Stimulated activated CD4-positive, alpha-beta T cell treated with anti-CD3 and anti-CD28 coated beads, Interleukin-1b, Interleukin-23, amount 100 ng/mL, for 24 hours (primary cell): ENCODE results near the gene PLCB1.

Source experiments
- DNase-seq, 4 experiments: peaks; one replicate each; pipeline ENCODE4 v3.0.0-alpha.2; 2020; ENCODE audit warnings: low read depth in 4 of 4, low spot score in 1 of 4

Gene PLCB1

GRCh38 chr20:8293750-8294149 is 161.7 kb downstream of the PLCB1 start:
- DNase-seq, result no peak

GRCh38 chr20:8296536-8296935 is 164.5 kb downstream of the PLCB1 start:
- no peak for DNase-seq

GRCh38 chr20:8298426-8299043 is 166.5 kb downstream of the PLCB1 start:
- no peak for DNase-seq

- DNase-seq, result no peak
Measured at GRCh38 chr20:8299921-8300320, 167.9 kb downstream of the PLCB1 start.

- DNase-seq, result no peak
Measured at GRCh38 chr20:8301655-8302054, 169.6 kb downstream of the PLCB1 start.

GRCh38 chr20:8303651-8304050 is 171.6 kb downstream of the PLCB1 start:
- DNase-seq, result no peak

- DNase-seq, result no peak
Measured at GRCh38 chr20:8304124-8304816, 172.2 kb downstream of the PLCB1 start.

GRCh38 chr20:8305449-8305978 is 173.4 kb downstream of the PLCB1 start:
- DNase-seq, result peak; percentile 33 to 44 (median 42)

- DNase-seq, result no peak
Measured at GRCh38 chr20:8306937-8307336, 174.9 kb downstream of the PLCB1 start.

GRCh38 chr20:8309634-8310033 is 177.6 kb downstream of the PLCB1 start:
- DNase-seq, result no peak

- no peak for DNase-seq
Measured at GRCh38 chr20:8310618-8311017, 178.6 kb downstream of the PLCB1 start.

- DNase-seq, result no peak
Measured at GRCh38 chr20:8313073-8313472, 181.0 kb downstream of the PLCB1 start.

- DNase-seq, result no peak
Measured at GRCh38 chr20:8315639-8316573, 183.8 kb downstream of the PLCB1 start.

GRCh38 chr20:8317448-8317847 is 185.4 kb downstream of the PLCB1 start:
- no peak for DNase-seq

GRCh38 chr20:8318965-8319625 is 187.0 kb downstream of the PLCB1 start:
- DNase-seq, result no peak

- DNase-seq, result no peak
Measured at GRCh38 chr20:8320306-8320705, 188.2 kb downstream of the PLCB1 start.

- DNase-seq, result no peak
Measured at GRCh38 chr20:8321001-8321400, 188.9 kb downstream of the PLCB1 start.

- DNase-seq, result no peak
Measured at GRCh38 chr20:8322662-8323217, 190.7 kb downstream of the PLCB1 start.

GRCh38 chr20:8326191-8326590 is 194.1 kb downstream of the PLCB1 start:
- no peak for DNase-seq

- DNase-seq, result no peak
Measured at GRCh38 chr20:8326899-8327298, 194.8 kb downstream of the PLCB1 start.

- no peak for DNase-seq
Measured at GRCh38 chr20:8328189-8328588, 196.1 kb downstream of the PLCB1 start.
